Panc1 (cell line): ENCODE measurements around the gene SBF2.

Experiments
- TCF7L2 ChIP-seq: IDR thresholded peaks from 2 replicates; pipeline ENCODE4 v1.6.1; 2011; ENCODE audit warnings: mild to moderate bottlenecking, low read depth, low read length, inconsistent platforms
- TF ChIP-seq, protein P1 (sequence below): fragments of 450-650 bp; IDR thresholded peaks from 2 replicates; pipeline ENCODE4 v1.5.1; 2017; ENCODE audit warnings: mild to moderate bottlenecking

DNA sequence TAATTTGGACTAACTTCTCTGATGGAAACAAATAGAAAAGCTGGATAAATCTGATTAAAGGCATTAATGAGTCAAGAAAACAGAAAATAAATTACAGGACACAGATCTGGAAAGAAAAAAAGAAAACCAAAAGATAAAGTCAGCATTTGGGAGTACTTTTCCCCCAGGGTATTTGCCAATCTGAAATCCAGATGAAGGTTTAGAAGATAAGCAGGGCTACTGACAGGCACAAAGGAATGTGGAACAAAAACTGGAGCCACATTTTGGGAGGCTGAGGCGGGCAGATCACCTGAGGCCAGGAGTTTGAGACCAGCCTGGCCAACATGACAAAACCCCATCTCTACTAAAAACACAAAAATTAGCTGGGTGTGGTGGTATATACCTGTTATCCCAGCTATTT lies 57.2 kb downstream of the SBF2 start:
- TF ChIP-seq, protein P1, sequence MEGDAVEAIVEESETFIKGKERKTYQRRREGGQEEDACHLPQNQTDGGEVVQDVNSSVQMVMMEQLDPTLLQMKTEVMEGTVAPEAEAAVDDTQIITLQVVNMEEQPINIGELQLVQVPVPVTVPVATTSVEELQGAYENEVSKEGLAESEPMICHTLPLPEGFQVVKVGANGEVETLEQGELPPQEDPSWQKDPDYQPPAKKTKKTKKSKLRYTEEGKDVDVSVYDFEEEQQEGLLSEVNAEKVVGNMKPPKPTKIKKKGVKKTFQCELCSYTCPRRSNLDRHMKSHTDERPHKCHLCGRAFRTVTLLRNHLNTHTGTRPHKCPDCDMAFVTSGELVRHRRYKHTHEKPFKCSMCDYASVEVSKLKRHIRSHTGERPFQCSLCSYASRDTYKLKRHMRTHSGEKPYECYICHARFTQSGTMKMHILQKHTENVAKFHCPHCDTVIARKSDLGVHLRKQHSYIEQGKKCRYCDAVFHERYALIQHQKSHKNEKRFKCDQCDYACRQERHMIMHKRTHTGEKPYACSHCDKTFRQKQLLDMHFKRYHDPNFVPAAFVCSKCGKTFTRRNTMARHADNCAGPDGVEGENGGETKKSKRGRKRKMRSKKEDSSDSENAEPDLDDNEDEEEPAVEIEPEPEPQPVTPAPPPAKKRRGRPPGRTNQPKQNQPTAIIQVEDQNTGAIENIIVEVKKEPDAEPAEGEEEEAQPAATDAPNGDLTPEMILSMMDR = no peak
- TF ChIP-seq TCF7L2 = no peak
